Fibroblast of lung (primary cell): ENCODE results near the gene ACADSB.

ENCODE experiments used
- CTCF ChIP-seq, 2 donors: IDR thresholded peaks in 1 of 2; conservative IDR thresholded peaks in 1 of 2; 1 replicate in 1 of 2; 2 replicates in 1 of 2; pipeline ENCODE4 v1.5.1; 2011 to 2012; ENCODE audit warnings: low read length in 2 of 2, control low read depth in 1 of 2, inconsistent platforms in 1 of 2, low read depth in 1 of 2, mild to moderate bottlenecking in 1 of 2
- EZH2 ChIP-seq: IDR thresholded peaks from 2 replicates; pipeline ENCODE4 v1.5.1; 2012; ENCODE audit warnings: low read length, control low read depth, mild to moderate bottlenecking; ENCODE audit errors: missing control alignments

- no peak for TF ChIP-seq CTCF (conservative IDR thresholded peaks at IDR 0.05 in 1 of 2, IDR thresholded peaks at IDR 0.05 in 1 of 2; ENCODE audit: low read depth in 1 of 2, low read length in 2 of 2)
- no peak for TF ChIP-seq EZH2
These were observed 93.1 kb downstream of the ACADSB start for GRCh38 chr10:123101872-123102271.
